Right atrium auricular region (tissue), 2 donors: ENCODE results near the gene CNTRL. TPM values are rescaled to one million over a fixed set of nuclear protein-coding genes. Genes with fewer than 3 reads are reported as not detected.
A peak's percentile ranks its signal among the peaks of the same experiment; 100 is the strongest.

Experiments used
- DNase-seq: peaks from one replicate; pipeline ENCODE4 v3.0.0-alpha.2; 2019; ENCODE audit warnings: low spot score
- H3K27ac ChIP-seq, 2 donors: fragments of 200-600 bp; sonication (generic); 1 replicate in 1 of 2; 2 replicates in 1 of 2; pipeline ENCODE4 v1.5.1; 2016 to 2019
- H3K27me3 ChIP-seq, 2 donors: fragments of 200-600 bp; sonication (generic); one replicate each; pipeline versions ENCODE4 v1.5.1 to v1.6.0; 2017 to 2019
- H3K36me3 ChIP-seq: fragments of 200-600 bp; sonication (generic); one replicate; pipeline ENCODE4 v1.5.1; 2016
- H3K4me1 ChIP-seq, 2 donors: fragments of 200-600 bp; sonication (generic); one replicate each; pipeline versions ENCODE4 v1.5.1 to v1.6.0; 2017 to 2019
- H3K4me3 ChIP-seq, 2 donors: fragments of 200-600 bp; sonication (generic); 1 replicate in 1 of 2; 2 replicates in 1 of 2; pipeline ENCODE4 v1.5.1; 2017 to 2019; ENCODE audit warnings: mild to moderate bottlenecking in 1 of 2, moderate library complexity in 1 of 2
- H3K9me3 ChIP-seq, 2 donors: fragments of 200-600 bp; sonication (generic); one replicate each; pipeline ENCODE4 v1.5.1; 2019
- total RNA-seq, 2 donors: library from RNA; depleted of rRNA; stranded (reverse); fragments of >200 nt; gene quantifications; one replicate each; pipeline ENCODE4 v1.1.0, GENCODE V29; 2016
- TF ChIP-seq, protein P1 (sequence below), 2 donors: fragments of 200-600 bp; sonication (generic); IDR thresholded peaks; one replicate each; pipeline ENCODE4 v1.5.1; 2019; ENCODE audit warnings: antibody characterized with exemption in 2 of 2

The CNTRL gene
- total RNA-seq, 2 donors from 2014 or later = 3.3 to 6.0 TPM

DNA sequence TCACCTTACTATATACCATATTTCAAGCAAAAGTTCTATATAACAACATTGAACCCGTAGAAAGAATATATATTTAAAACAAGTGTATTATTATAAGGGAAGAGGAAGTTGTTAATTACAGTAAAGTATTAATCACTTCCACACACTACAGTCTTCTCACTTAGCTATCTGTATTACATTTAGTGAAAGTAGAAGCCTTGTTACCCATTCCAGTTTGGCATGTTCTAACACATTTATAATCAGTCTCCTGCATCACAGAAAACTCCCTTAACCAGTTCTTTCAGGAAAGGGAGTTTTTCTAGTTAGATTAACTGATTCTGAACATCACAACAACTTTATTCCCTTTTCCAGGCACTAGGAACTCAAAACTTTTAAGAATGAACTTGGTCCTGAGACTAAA, 120.0 kb downstream of the CNTRL start:
- DNase-seq = no peak
- TF ChIP-seq, protein P1, sequence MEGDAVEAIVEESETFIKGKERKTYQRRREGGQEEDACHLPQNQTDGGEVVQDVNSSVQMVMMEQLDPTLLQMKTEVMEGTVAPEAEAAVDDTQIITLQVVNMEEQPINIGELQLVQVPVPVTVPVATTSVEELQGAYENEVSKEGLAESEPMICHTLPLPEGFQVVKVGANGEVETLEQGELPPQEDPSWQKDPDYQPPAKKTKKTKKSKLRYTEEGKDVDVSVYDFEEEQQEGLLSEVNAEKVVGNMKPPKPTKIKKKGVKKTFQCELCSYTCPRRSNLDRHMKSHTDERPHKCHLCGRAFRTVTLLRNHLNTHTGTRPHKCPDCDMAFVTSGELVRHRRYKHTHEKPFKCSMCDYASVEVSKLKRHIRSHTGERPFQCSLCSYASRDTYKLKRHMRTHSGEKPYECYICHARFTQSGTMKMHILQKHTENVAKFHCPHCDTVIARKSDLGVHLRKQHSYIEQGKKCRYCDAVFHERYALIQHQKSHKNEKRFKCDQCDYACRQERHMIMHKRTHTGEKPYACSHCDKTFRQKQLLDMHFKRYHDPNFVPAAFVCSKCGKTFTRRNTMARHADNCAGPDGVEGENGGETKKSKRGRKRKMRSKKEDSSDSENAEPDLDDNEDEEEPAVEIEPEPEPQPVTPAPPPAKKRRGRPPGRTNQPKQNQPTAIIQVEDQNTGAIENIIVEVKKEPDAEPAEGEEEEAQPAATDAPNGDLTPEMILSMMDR (IDR thresholded peaks at IDR 0.05) = no peak
- H3K36me3 ChIP-seq = no peaks in the 10 kb centered on the region
- no peaks in the 10 kb centered on the region for H3K9me3 ChIP-seq
- H3K27ac ChIP-seq = no peak overlapping the region
- H3K4me1 ChIP-seq = peaks cover 0 to 100% of the 10 kb centered on the region in 2 donors
- no peak overlapping the region for H3K4me3 ChIP-seq
- H3K27me3 ChIP-seq = no peaks in the 10 kb centered on the region

DNA sequence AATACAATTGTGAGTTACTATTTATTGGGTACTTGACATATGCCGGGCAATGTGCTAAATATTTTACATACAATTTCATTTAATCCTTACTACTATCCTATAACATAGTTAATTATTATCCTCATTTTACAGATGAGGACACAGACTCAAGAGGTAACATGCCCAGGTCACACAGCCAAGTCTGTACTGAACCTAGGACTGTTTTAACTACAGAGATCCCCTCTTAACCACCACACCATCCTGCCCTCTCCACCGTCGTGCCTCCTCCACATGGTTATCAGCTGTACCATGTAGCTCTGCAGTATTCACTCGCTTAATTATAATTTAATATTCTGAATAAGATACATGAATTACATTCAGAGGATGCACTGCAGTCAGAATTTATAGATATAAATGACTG, 121.6 kb downstream of the CNTRL start:
- Histone ChIP-seq H3K27ac (no peak overlapping the region), H3K27me3 (no peaks in the 10 kb centered on the region), H3K4me3 (no peak overlapping the region), H3K9me3 (no peaks in the 10 kb centered on the region), H3K36me3 (no peaks in the 10 kb centered on the region), H3K4me1 (peaks cover 0 to 94% of the 10 kb centered on the region in 2 donors)
- DNase-seq = no peak
- TF ChIP-seq, protein P1 (IDR thresholded peaks at IDR 0.05) = no peak

DNA sequence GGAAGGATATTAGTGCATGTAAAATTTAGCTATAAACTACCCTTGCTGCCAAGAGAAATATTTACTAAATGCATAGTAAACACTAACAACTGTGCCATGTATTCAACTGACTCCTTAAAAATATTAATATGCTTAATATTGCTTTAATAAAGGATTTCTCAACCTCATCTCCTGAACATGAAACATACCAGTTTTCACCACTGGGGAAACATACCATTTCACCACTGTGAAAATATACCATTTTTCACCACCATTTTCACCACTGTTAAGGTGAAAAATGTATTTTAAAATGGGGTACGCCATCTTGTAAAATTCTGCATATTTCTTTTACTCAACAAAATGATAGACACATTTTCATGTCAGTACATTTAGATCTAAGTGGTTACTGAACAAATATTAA, 122.4 kb downstream of the CNTRL start:
- DNase-seq = no peak
- Histone ChIP-seq H3K9me3 (no peaks in the 10 kb centered on the region), H3K4me3 (no peak overlapping the region), H3K27me3 (no peaks in the 10 kb centered on the region), H3K4me1 (peaks cover 0 to 87% of the 10 kb centered on the region in 2 donors), H3K27ac (no peak overlapping the region), H3K36me3 (no peaks in the 10 kb centered on the region)
- TF ChIP-seq, protein P1 (IDR thresholded peaks at IDR 0.05) = peak in 1 of 2 donors; percentile 17

DNA sequence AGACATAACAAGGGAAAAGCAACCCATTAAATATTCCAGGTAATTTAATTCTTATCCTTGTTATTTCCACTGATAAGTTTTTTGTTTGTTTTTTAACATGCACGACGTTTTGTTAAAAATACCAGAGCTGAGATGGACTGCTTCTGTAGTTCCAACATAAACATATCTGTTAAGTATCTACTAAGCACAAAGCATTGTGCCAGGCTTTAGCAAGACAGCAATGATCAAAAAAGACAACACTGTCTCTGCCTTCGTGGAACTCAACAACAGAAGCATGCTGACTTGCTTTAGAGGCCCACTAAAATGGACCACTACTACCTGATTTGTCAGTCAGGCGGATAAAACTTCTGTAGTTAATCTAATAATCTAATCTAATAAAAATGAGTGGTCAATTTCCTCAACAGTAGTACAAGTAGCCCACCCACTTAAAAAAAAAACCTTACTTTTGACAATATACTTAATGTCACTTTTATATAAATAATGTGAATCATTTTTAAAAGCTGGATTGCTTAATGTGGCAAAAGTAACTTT, 123.8 kb downstream of the CNTRL start:
- Histone ChIP-seq H3K27me3 (no peaks in the 10 kb centered on the region), H3K4me3 (no peak overlapping the region), H3K27ac (no peak overlapping the region), H3K36me3 (no peaks in the 10 kb centered on the region), H3K4me1 (peaks cover 0 to 77% of the 10 kb centered on the region in 2 donors), H3K9me3 (no peaks in the 10 kb centered on the region)
- no peak for DNase-seq
- TF ChIP-seq, protein P1 (IDR thresholded peaks at IDR 0.05) = no peak

DNA sequence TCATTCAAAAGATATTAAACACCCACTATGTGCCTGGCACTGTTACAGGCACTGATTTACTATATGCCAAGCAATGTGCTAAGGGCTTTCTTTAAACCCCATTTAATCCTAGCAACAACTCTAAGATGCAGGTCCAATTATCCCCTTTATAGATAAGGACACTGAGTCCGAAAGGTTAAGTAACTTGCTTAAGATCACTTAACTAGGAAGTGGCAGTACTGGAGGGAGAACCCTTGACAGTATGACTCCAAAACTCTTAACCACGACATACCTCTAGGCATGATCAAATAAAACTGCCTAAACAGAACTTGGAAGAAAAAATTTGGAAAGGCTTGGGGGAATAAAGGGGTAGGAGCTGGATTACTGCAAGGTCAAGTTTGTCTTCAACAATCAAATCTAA, 125.2 kb downstream of the CNTRL start:
- H3K9me3 ChIP-seq = no peaks in the 10 kb centered on the region
- H3K4me1 ChIP-seq = peaks cover 0 to 64% of the 10 kb centered on the region in 2 donors
- peak overlapping the region in 1 of 2 donors; percentile 97 for H3K27ac ChIP-seq
- no peak for DNase-seq
- no peaks in the 10 kb centered on the region for H3K36me3 ChIP-seq
- H3K27me3 ChIP-seq = no peaks in the 10 kb centered on the region
- peak overlapping the region; percentile 82 to 95 for H3K4me3 ChIP-seq
- TF ChIP-seq, protein P1 (IDR thresholded peaks at IDR 0.05) = no peak

DNA sequence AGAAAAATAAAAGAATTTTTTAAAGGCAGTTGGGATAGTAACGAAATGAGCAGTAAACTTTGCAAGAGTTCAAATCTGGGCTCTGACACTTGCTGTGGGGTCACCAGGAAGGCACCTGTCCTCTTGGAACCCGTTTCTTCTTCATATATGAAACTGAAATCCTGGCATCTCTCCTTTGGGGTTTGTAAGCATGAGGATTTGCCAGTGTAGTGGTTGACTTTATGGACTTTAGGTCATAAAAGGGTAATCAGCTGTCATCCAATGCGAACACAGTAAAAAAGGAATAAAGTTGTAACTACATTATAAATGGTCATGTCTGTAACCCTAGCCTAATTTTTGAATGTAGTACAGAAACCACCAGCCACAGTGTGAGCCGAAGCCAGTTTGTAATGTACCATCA, 125.6 kb downstream of the CNTRL start:
- peak overlapping the region; percentile 97 for H3K27ac ChIP-seq

More for the DNA sequence above, 125.6 kb downstream of the CNTRL start:
- H3K4me3 ChIP-seq = peak overlapping the region; percentile 82 to 95
- peaks cover 0 to 60% of the 10 kb centered on the region in 2 donors for H3K4me1 ChIP-seq
- H3K9me3 ChIP-seq = no peaks in the 10 kb centered on the region
- TF ChIP-seq, protein P1 (IDR thresholded peaks at IDR 0.05) = no peak
- H3K27me3 ChIP-seq = no peaks in the 10 kb centered on the region
- no peak for DNase-seq
- no peaks in the 10 kb centered on the region for H3K36me3 ChIP-seq
